ENCODE results near the gene EPM2AIP1.

DNA sequence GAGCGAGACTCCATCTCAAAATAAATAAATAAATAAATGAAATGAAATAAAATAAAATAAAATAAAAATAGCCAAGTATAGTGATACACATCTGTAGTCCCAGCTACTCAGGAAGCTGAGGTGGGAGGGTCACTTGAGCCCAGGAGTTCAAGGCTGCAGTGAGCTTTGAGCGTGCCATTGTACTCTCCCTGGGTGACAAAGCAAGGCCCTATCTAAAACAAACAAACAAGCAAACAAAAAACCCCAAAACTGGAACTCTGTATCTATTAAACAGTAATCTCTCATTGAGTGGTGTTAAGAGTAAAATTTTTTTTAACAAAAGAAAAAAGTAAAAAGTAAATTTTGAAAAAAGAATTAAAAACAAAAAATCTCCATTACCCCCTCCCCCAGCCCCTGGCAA is 20.8 kb downstream of the EPM2AIP1 start:
- TF ChIP-seq, protein P1, sequence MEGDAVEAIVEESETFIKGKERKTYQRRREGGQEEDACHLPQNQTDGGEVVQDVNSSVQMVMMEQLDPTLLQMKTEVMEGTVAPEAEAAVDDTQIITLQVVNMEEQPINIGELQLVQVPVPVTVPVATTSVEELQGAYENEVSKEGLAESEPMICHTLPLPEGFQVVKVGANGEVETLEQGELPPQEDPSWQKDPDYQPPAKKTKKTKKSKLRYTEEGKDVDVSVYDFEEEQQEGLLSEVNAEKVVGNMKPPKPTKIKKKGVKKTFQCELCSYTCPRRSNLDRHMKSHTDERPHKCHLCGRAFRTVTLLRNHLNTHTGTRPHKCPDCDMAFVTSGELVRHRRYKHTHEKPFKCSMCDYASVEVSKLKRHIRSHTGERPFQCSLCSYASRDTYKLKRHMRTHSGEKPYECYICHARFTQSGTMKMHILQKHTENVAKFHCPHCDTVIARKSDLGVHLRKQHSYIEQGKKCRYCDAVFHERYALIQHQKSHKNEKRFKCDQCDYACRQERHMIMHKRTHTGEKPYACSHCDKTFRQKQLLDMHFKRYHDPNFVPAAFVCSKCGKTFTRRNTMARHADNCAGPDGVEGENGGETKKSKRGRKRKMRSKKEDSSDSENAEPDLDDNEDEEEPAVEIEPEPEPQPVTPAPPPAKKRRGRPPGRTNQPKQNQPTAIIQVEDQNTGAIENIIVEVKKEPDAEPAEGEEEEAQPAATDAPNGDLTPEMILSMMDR (IDR thresholded peaks at IDR 0.05): no peak
- TF ChIP-seq POLR2A (IDR thresholded peaks at IDR 0.05): no peak
- no peak for TF ChIP-seq EP300 (IDR thresholded peaks at IDR 0.05)
